ENCODE results near the gene ZNF547. TPM values are rescaled to one million over a fixed set of nuclear protein-coding genes. Genes with fewer than 3 reads are reported as not detected.

Gene ZNF547
- total RNA-seq, 1 experiment from 2014 or later, result 6.1 TPM

- intact Hi-C loops (cut with micrococcal nuclease; ENCODE audit: unreplicated experiment), result no loop called here
- peak within 1 kb of the TSS; percentile 80 for H3K27ac ChIP-seq (ENCODE audit: low read depth, low read length, poor library complexity, severe bottlenecking)
- TF ChIP-seq CTCF (conservative IDR thresholded peaks at IDR 0.05; ENCODE audit: low read depth, low read length) (no peak), EZH2 (IDR thresholded peaks at IDR 0.05; ENCODE audit: borderline replicate concordance, low read depth, low read length, poor library complexity, severe bottlenecking) (no peak)
- ChIA-PET CTCF (no interaction called here), POLR2A (ENCODE audit: low non-redundant PET) (interaction anchor here (0.5 to 0.7 kb wide), 3 partner anchors 30 to 1228 kb away, joined by 3 to 4 read pairs (median 3); partner anchors contain the start of gene ZNF606)
- H3K4me3 ChIP-seq (ENCODE audit: low read depth, low read length, poor library complexity, severe bottlenecking), result peak within 1 kb of the TSS; percentile 94
- H3K9me3 ChIP-seq (ENCODE audit: low read depth, low read length, poor library complexity, severe bottlenecking), result no peaks in the 10 kb centered on the region
- BruUV-seq (replicated peaks), result no TSS peak
- DNase-seq (ENCODE audit: low spot score), result peak; percentile 98
- peaks cover 6% of the 10 kb centered on the region for H3K4me1 ChIP-seq (ENCODE audit: insufficient read depth, low read length, poor library complexity, severe bottlenecking)
- H3K27me3 ChIP-seq (replicated peaks; ENCODE audit: insufficient read depth, low read depth, low read length, poor library complexity), result no peaks in the 10 kb centered on the region
- peaks cover 20% of the 10 kb centered on the region for H3K36me3 ChIP-seq (ENCODE audit: insufficient read depth, low read length, poor library complexity, severe bottlenecking)
These were observed 12.2 kb upstream of the ZNF547 start, which contains the start of gene ZNF304 for GRCh38 chr19:57350877-57351805. ZNF304 (plus strand) TSS chr19:57351271; CDS start chr19:57351665, 394 bp downstream.

- CTCF ChIA-PET, result no interaction called here
- POLR2A ChIA-PET (ENCODE audit: low non-redundant PET), result no interaction called here
- peak overlapping the region; percentile 80 for H3K27ac ChIP-seq (ENCODE audit: low read depth, low read length, poor library complexity, severe bottlenecking)
- TSS peak; percentile 43 for BruUV-seq (replicated peaks)
- TF ChIP-seq EZH2 (IDR thresholded peaks at IDR 0.05; ENCODE audit: borderline replicate concordance, low read depth, low read length, poor library complexity, severe bottlenecking) (no peak), CTCF (conservative IDR thresholded peaks at IDR 0.05; ENCODE audit: low read depth, low read length) (no peak)
- peaks cover 28% of the 10 kb centered on the region for H3K36me3 ChIP-seq (ENCODE audit: insufficient read depth, low read length, poor library complexity, severe bottlenecking)
- no peak for DNase-seq (ENCODE audit: low spot score)
- peaks cover 3% of the 10 kb centered on the region for H3K9me3 ChIP-seq (ENCODE audit: low read depth, low read length, poor library complexity, severe bottlenecking)
- H3K4me1 ChIP-seq (ENCODE audit: insufficient read depth, low read length, poor library complexity, severe bottlenecking), result peaks cover 6% of the 10 kb centered on the region
- peak overlapping the region; percentile 94 for H3K4me3 ChIP-seq (ENCODE audit: low read depth, low read length, poor library complexity, severe bottlenecking)
- intact Hi-C loops (cut with micrococcal nuclease; ENCODE audit: unreplicated experiment), result no loop called here
- no peaks in the 10 kb centered on the region for H3K27me3 ChIP-seq (replicated peaks; ENCODE audit: insufficient read depth, low read depth, low read length, poor library complexity)
These were observed 11.5 kb upstream of the ZNF547 start for GRCh38 chr19:57351867-57352266.

- no peak overlapping the region for H3K27ac ChIP-seq (ENCODE audit: low read depth, low read length, poor library complexity, severe bottlenecking)
- no peak overlapping the region for H3K4me3 ChIP-seq (ENCODE audit: low read depth, low read length, poor library complexity, severe bottlenecking)
- CTCF ChIA-PET, result no interaction called here
- peaks cover 6% of the 10 kb centered on the region for H3K4me1 ChIP-seq (ENCODE audit: insufficient read depth, low read length, poor library complexity, severe bottlenecking)
- intact Hi-C loops (cut with micrococcal nuclease; ENCODE audit: unreplicated experiment), result no loop called here
- DNase-seq (ENCODE audit: low spot score), result no peak
- H3K9me3 ChIP-seq (ENCODE audit: low read depth, low read length, poor library complexity, severe bottlenecking), result peaks cover 12% of the 10 kb centered on the region
- no TSS peak for BruUV-seq (replicated peaks)
- POLR2A ChIA-PET (ENCODE audit: low non-redundant PET), result no interaction called here
- no peaks in the 10 kb centered on the region for H3K27me3 ChIP-seq (replicated peaks; ENCODE audit: insufficient read depth, low read depth, low read length, poor library complexity)
- peaks cover 41% of the 10 kb centered on the region for H3K36me3 ChIP-seq (ENCODE audit: insufficient read depth, low read length, poor library complexity, severe bottlenecking)
- TF ChIP-seq EZH2 (IDR thresholded peaks at IDR 0.05; ENCODE audit: borderline replicate concordance, low read depth, low read length, poor library complexity, severe bottlenecking), result no peak
- TF ChIP-seq CTCF (conservative IDR thresholded peaks at IDR 0.05; ENCODE audit: low read depth, low read length), result no peak
These were observed 7.4 kb upstream of the ZNF547 start for GRCh38 chr19:57355916-57356315.
